Peyer's patch (tissue), 4 donors: ENCODE measurements around the gene ARL4D.

Source experiments
- CTCF ChIP-seq, 6 experiments: fragments of 450-650 bp in 4 of 6; fragments of 200-600 bp in 2 of 6; sonication (generic) in 1 of 6; IDR thresholded peaks; one replicate each; pipeline ENCODE4 v1.5.1; 2017 to 2019; ENCODE audit warnings: antibody characterized with exemption in 6 of 6, mild to moderate bottlenecking in 3 of 6, moderate library complexity in 1 of 6
- POLR2A ChIP-seq, 2 donors: fragments of 450-650 bp; IDR thresholded peaks; one replicate each; pipeline ENCODE4 v1.5.1; 2017; ENCODE audit warnings: antibody characterized with exemption in 2 of 2, mild to moderate bottlenecking in 2 of 2, moderate library complexity in 2 of 2

GRCh38 chr17:43439041-43439440 is 40.2 kb downstream of the ARL4D start:
- no peak for TF ChIP-seq CTCF (IDR thresholded peaks at IDR 0.05)
- TF ChIP-seq POLR2A (IDR thresholded peaks at IDR 0.05) = no peak
